ENCODE measurements around the gene SERPINB10. TPM values are rescaled to one million over a fixed set of nuclear protein-coding genes. Genes with fewer than 3 reads are reported as not detected.

Gene SERPINB10
- total RNA-seq, 1 donor from 2014 or later, result not detected

- Mint-ChIP-seq H3K4me3 (no peak overlapping the region), H3K27me3 (peaks cover 5% of the 10 kb centered on the region), H3K27ac (no peak overlapping the region), H3K36me3 (ENCODE audit: low read depth) (no peaks in the 10 kb centered on the region), H3K9me3 (no peaks in the 10 kb centered on the region), H3K4me1 (peaks cover 8% of the 10 kb centered on the region)
- intact Hi-C loops (cut with micrococcal nuclease), result no loop called here
- ChIA-PET CTCF (no interaction called here), POLR2A (no interaction called here)
- no peak for TF ChIP-seq CTCF (IDR thresholded peaks at IDR 0.05)
- no peak for DNase-seq
- no peak for ATAC-seq (ENCODE audit: low read depth)
Observed at GRCh38 chr18:63908858-63909257, 1.1 kb downstream of the SERPINB10 start.

- no peak for ATAC-seq (ENCODE audit: low read depth)
- CTCF ChIA-PET, result no interaction called here
- H3K36me3 Mint-ChIP-seq (ENCODE audit: low read depth), result no peaks in the 10 kb centered on the region
Observed at GRCh38 chr18:63909870-63910269, 2.1 kb downstream of the SERPINB10 start.

DNA sequence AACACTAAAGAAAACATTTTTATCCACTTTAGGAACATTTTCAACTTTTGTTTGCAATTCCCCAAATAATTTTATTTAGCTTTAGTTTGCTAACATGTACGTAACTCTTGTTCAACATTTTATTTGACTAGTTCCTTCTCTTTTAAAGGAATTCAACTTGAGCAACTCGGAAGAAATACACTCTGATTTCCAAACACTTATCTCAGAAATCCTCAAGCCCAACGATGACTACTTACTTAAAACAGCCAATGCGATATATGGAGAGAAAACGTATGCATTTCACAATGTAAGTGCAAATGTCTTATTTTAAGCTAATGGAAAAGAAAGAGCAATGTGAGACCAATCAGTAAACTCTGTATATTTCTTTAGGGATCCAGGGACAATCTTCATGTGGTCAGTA lies 10.1 kb downstream of the SERPINB10 start:
- intact Hi-C loops (cut with micrococcal nuclease), result no loop called here
- Mint-ChIP-seq H3K27me3 (peaks cover 25% of the 10 kb centered on the region), H3K36me3 (ENCODE audit: low read depth) (no peaks in the 10 kb centered on the region), H3K9me3 (no peaks in the 10 kb centered on the region), H3K27ac (no peak overlapping the region), H3K4me3 (no peak overlapping the region), H3K4me1 (no peaks in the 10 kb centered on the region)
- DNase-seq, result no peak
- no peak for TF ChIP-seq CTCF (IDR thresholded peaks at IDR 0.05)
- POLR2A ChIA-PET, result no interaction called here
- CTCF ChIA-PET, result no interaction called here
- no peak for ATAC-seq (ENCODE audit: low read depth)

More at GRCh38 chr18:63909870-63910269, 2.1 kb downstream of the SERPINB10 start:
- intact Hi-C loops (cut with micrococcal nuclease), result no loop called here
- POLR2A ChIA-PET, result no interaction called here
- H3K4me1 Mint-ChIP-seq, result peaks cover 8% of the 10 kb centered on the region
- no peak for TF ChIP-seq CTCF (IDR thresholded peaks at IDR 0.05)
- no peak for DNase-seq
- no peak overlapping the region for H3K27ac Mint-ChIP-seq
- H3K27me3 Mint-ChIP-seq, result peaks cover 10% of the 10 kb centered on the region
- H3K9me3 Mint-ChIP-seq, result no peaks in the 10 kb centered on the region
- no peak overlapping the region for H3K4me3 Mint-ChIP-seq

DNA sequence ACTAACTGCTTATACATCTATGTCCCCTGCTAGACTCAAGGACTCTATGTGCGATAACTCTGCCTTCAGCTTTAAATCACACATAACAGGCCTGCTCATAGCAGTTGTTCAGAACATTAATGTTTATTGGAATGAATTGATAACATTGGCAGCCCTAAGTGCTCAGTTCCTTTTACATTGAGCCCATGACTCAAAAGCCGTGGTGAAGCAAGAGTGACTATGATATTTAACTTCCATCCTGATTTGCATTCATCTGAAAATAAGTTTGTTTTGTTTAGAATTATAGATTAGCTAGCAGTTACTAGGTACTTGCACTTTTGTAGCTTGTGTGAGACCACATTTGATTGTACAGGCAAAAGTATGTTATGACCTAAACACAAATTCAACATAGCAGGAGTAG lies 14.3 kb downstream of the SERPINB10 start:
- ChIA-PET POLR2A (no interaction called here), CTCF (interaction anchor here (1.4 kb wide), 1 partner anchor 14 kb away, joined by 4 read pairs; no protein-coding TSS in a partner anchor)
- Mint-ChIP-seq H3K4me1 (no peaks in the 10 kb centered on the region), H3K4me3 (no peak overlapping the region), H3K9me3 (no peaks in the 10 kb centered on the region), H3K27me3 (peaks cover 27% of the 10 kb centered on the region), H3K36me3 (ENCODE audit: low read depth) (no peaks in the 10 kb centered on the region), H3K27ac (no peak overlapping the region)
- intact Hi-C loops (cut with micrococcal nuclease), result no loop called here
- DNase-seq (no peak), ATAC-seq (ENCODE audit: low read depth) (no peak)
- TF ChIP-seq CTCF (IDR thresholded peaks at IDR 0.05), result no peak

DNA sequence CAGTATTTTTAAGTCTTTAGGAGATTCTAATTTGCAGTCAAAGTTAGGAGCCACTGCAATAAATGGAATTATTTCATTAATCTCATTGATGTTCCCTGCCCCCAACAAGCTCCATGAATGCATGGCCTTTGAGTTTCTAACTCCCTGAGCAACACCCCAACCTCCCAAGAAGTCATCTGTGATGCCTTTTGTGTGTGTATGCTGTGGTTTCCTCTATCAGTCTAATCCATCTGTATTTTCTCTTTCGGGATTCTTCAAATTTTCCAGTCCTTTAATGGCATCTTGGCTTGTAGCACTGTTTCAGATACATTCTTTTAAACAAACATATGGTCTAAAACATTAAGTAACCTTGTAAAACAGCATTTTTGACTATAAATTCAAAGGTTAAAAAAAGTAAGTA lies 16.8 kb downstream of the SERPINB10 start:
- ChIA-PET CTCF (no interaction called here), POLR2A (no interaction called here)
- Mint-ChIP-seq H3K27ac (no peak overlapping the region), H3K4me1 (no peaks in the 10 kb centered on the region), H3K27me3 (peaks cover 21% of the 10 kb centered on the region), H3K4me3 (no peak overlapping the region), H3K36me3 (ENCODE audit: low read depth) (no peaks in the 10 kb centered on the region), H3K9me3 (no peaks in the 10 kb centered on the region)
- intact Hi-C loops (cut with micrococcal nuclease), result no loop called here
- ATAC-seq (ENCODE audit: low read depth) (no peak), DNase-seq (no peak)
- TF ChIP-seq CTCF (IDR thresholded peaks at IDR 0.05), result no peak

Data from activated B cell treated with CpG ODN at 0.5 μM for 24 hours (primary cell).